Hematopoietic multipotent progenitor cell treated with erythropoietin and hydrocortisone succinate and interleukin-3 and kit ligand, for 17 days (in vitro differentiated cells): ENCODE results near the gene NPS.
A peak's percentile ranks its signal among the peaks of the same experiment; 100 is the strongest.

Experiments used
- DNase-seq: peaks from one replicate; pipeline ENCODE4 v3.0.0-alpha.2; 2015; ENCODE audit warnings: low spot score

NPS gene

GRCh38 chr10:127561647-127562046 lies 12.5 kb downstream of the NPS start:
- no peak for DNase-seq

DNA sequence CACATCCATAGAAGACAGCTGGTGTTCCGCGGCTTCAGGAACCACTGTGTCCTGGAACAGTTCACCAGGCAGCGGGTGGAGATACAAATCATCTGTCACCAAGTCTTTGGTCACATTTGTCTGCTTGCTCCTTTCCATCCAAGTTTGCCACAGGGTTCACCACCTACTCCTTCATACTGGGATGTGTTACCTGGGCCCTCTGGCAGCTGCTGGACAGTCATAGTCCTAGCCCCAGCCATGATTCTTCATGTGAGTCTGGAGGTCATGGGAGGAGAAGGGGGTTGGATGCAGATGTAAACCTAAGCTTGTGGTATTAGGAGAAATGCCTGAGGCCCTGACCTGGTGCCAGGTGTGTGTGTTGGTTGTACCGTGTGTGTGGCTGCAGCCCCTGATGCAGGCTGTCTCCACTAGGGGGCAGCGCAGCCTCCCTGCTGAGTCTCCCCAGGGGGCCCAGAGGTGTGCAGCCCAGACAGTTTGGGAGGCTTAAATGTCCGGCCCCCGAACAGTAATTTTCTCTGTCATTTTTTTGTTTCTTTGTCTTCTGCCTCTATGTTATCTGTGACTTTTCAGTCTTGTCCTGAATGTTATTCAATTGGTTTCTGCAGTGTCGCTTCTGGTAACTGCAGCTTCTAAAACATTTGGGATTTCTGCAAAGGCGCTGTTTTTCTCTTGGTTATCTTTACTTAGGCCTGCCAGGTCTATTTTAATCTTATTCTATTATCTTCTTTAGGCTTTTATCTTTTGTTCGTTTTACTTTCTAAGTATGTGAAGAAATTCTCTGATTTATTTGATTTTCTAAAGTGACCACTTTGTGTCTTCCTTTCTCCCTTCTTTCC lies 14.8 kb downstream of the NPS start:
- peak; percentile 5 for DNase-seq

DNA sequence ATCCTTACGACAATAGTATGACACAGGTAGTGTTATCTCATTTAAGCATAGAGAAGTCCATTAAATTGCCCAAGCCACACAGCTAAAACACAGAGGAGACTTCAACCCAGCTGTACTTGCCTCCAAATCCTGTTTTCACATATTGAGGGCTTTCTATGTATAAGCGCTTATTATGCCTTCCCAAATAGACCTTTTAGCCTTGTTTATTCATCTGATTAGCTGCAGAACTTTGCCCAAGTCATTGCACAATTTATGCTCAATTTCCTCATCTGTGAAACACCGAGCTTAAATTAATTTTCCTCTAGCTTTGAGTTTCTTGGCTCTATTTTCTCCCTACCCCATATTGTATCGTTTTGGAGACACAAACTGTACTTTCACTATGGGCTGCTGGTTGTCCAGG lies 15.5 kb downstream of the NPS start:
- DNase-seq = no peak

- no peak for DNase-seq
Observed at GRCh38 chr10:127565583-127565982, 16.5 kb downstream of the NPS start.

DNA sequence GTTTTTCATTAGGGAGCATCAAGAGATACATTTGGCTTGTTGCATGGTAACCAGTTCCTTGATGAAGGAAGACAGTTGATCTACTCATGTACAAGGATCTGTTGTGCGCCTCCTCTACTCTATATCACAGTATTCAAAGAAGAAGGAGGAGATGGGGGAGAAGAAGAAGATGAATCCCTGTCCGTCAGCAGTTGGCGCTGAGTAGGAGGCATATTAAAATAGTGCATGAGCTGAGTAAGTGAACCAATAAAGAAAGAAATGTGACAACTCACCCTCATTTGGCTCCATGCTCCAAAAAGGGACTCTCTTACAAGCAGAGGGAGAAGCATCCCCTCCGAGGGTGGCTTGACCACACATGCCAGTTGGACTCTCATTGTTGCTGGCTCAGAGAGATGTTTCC lies 20.1 kb downstream of the NPS start:
- no peak for DNase-seq

- DNase-seq = no peak
Observed at GRCh38 chr10:127570036-127570435, 20.9 kb downstream of the NPS start.

GRCh38 chr10:127571386-127571785 lies 22.3 kb downstream of the NPS start:
- no peak for DNase-seq

DNA sequence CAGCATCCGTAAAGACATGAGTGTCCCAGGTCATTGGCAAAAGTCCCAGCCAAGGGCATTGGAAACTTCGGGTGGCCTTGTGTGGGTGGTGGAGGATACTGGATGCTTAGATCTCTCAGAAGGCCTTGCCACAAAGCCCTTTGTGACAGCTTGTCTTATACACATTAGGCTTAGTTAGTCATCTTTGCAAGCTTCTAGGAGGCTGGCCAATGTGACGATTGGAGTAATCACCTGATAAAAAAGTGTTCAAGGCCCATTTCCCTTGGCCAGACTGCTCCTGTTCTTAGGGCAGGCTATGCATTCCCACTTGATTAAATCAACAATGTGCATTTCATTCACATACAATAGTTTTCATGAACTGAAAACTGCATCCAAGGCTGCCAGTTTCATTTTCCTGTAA lies 26.9 kb downstream of the NPS start:
- no peak for DNase-seq

DNA sequence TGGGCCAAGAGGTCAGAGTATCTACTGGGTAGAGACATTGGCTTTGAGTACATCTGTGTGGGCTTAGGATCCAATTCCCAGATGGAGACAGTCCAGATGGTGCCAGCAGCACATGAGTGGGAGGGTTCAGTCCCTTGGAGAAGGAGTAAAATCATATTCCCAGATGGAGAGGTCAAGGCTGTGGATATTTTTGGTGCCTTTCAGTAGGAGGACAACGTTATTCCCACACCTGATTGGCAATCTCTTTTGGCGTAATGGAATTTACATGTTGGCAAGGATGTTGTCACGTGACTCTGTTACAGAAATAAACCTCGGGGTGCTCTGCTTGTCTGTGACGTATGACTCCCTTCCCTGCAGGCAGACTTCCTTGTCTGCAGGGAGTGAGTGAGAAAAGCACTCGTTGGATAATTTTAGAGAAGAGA lies 27.6 kb downstream of the NPS start:
- DNase-seq = no peak

DNA sequence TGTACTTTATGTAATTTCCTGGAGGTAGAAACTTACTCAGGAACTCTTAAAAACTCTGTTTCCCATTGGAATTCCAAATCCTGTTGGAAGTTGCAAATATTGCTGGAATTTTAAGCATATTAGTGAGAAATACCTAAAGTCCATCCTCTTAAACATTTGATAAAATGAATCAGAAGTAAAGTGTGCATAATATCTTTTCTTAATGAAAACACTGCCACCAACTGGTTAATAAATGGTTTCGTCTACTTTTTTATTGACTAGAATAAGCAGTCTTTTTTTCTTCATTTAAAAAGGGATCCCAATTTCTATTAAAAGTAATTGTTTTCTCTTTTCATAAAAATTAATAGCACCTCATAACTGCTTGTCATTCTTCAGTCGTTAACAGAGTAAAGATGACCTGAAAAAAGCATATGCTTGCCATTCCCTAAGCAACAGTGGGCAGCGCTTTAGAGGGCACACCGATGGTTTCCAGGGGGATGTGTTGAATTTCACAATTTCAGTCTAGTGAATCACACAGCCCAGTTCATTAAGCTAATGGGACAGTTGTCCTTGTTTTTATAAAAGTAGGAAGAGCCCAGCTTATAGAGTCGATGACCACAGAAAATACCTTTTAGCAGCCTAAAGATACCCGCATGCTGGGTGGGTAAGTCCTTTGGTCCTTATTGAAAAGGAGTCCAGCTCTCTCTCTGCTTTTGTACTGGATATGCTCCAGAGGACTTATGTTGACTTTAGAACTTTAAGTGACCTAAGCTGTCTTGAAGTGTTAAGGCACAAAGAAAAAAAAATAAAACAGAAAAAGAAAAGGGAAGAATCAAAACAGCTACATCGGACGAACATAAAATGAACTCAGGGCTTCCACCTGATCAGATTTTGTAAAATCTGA lies 28.5 kb downstream of the NPS start:
- DNase-seq = no peak

DNA sequence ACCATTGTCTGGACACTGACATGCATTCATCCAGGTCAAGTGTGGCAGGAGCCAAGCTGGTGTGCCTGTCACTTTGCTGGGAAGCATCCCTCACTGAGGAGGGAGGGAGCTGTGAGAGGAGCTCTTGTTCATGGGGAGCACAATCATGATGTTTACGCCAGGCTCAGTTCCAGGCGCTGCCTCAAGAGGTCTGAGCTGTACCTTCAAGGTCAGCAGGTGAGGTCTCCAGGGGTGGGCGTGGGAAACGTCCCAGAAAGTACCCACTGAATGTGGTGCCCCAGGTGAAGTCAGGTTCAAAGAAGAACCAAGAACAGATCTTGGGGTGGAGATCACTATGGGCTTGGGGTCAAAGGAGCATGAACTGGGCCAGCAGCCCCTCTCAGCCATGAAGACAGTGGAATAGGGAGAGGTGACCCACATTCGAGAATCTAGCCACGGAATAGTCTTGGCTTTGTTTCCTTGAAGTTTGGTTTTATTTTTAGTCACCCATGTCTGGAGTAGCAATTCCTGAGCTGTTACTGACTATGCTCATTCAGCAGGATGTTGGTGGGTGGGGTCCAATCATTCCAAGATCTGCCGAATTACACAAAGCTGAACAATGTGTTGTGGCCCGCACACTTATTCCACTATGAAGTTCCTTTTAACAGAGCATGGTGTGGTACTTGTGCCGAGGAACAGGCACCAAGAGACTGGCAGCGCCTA lies 29.3 kb downstream of the NPS start:
- no peak for DNase-seq

- DNase-seq = no peak
Observed at GRCh38 chr10:127578961-127579305, 29.8 kb downstream of the NPS start.

- no peak for DNase-seq
Observed at GRCh38 chr10:127579640-127580039, 30.5 kb downstream of the NPS start.

GRCh38 chr10:127580822-127581221 lies 31.7 kb downstream of the NPS start:
- no peak for DNase-seq

DNA sequence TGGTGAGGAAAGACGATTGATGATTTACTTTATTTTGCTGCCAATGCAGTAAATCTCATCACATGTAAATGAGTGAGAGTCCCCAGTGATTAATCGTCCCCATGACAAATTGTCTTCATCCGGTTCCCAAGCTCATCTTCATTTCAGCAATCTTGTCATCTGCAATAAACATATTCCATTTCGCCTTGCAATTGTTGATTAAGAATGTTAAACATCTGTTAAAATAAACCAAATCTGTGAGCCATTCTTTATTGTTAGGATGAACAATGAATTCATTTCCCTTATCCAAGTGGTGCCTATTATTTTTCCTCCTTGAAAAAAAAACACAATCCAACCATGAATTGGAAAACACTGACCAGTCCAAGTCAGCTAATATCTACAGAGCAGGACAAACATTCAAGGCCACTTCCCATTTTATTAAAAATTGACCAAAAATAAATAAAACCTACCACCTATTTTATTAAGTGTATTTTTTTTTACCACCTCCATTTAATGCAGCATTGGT lies 36.5 kb downstream of the NPS start:
- DNase-seq = no peak

GRCh38 chr10:127587668-127588365 lies 38.7 kb downstream of the NPS start:
- no peak for DNase-seq

DNA sequence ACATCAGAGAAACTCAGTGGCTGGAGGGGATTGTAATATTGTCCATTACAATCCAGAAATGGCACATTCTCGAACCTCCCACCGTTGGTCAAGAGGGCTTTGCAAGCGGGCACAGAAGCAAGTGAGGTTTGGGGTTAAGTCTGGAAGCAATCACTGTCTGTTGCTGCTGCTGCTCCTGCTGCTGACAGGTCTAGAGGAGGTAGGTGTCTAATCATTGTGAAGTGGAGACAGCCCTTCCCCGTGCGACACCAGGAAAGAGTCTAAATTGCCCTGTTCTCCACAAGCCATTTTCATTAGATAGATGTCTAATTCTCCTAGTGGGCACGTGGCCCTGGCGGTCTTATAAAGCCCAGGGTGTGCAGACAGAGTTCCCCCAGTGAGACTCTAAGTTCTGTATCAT lies 43.5 kb downstream of the NPS start:
- no peak for DNase-seq

DNA sequence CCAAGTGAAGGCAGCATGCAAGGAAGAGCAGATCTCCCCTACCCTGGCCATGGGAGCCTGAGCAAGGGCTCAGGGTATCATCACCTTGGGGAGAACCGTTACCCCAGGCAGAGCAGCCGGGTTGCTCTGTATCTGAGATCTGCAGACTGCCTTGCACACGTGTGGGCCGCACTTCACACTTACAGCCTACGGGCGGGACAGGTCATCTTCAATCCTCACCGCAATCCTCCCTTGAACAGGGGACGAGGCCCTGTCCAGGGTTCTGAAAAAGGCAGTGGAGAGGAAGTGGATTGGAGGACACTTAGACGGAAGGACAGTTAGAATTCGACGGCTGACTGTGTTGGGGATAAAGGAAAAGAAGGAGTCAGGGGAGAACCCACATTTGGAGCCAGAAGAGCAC lies 51.4 kb downstream of the NPS start:
- no peak for DNase-seq
